Stimulated activated naive CD8-positive, alpha-beta T cell treated with anti-CD3 and anti-CD28 coated beads, Interleukin-15, Interleukin-2, amounts not matched to agents 100 U/mL and 50 U/mL, for 24 hours (primary cell): ENCODE measurements around the gene SLC9A3.

Experiments
- ATAC-seq: fragments of 150-1000 bp; cut with Tn5 transposase; one replicate; pipeline ENCODE4 v1.10.0; 2021
- DNase-seq: peaks from one replicate; pipeline ENCODE4 v3.0.0; 2021

The SLC9A3 gene

GRCh38 chr5:554284-554988 lies 30.2 kb upstream of the SLC9A3 start:
- ATAC-seq, result no peak

GRCh38 chr5:553874-554273 lies 29.6 kb upstream of the SLC9A3 start:
- DNase-seq (no peak), ATAC-seq (no peak)

More at GRCh38 chr5:554284-554988, 30.2 kb upstream of the SLC9A3 start:
- no peak for DNase-seq

- no peak for ATAC-seq
Observed at GRCh38 chr5:551406-551805, 27.2 kb upstream of the SLC9A3 start.

GRCh38 chr5:549229-549628 lies 25.0 kb upstream of the SLC9A3 start:
- ATAC-seq (no peak), DNase-seq (no peak)

More at GRCh38 chr5:551406-551805, 27.2 kb upstream of the SLC9A3 start:
- no peak for DNase-seq

- ATAC-seq, result no peak
- DNase-seq, result no peak
Observed at GRCh38 chr5:548256-548655, 24.0 kb upstream of the SLC9A3 start.

GRCh38 chr5:547086-547924 lies 23.1 kb upstream of the SLC9A3 start:
- ATAC-seq (no peak), DNase-seq (no peak)

GRCh38 chr5:546376-546908 lies 22.2 kb upstream of the SLC9A3 start:
- no peak for DNase-seq
- ATAC-seq, result no peak

- DNase-seq, result no peak
- ATAC-seq, result no peak
Observed at GRCh38 chr5:545641-546375, 21.6 kb upstream of the SLC9A3 start.

GRCh38 chr5:544675-545355 lies 20.6 kb upstream of the SLC9A3 start:
- DNase-seq (no peak), ATAC-seq (no peak)

GRCh38 chr5:543755-544674 lies 19.8 kb upstream of the SLC9A3 start:
- ATAC-seq, result peak; percentile 63
- DNase-seq, result peak; percentile 70

GRCh38 chr5:543351-543750 lies 19.1 kb upstream of the SLC9A3 start:
- ATAC-seq, result peak; percentile 7

GRCh38 chr5:542319-543311 lies 18.4 kb upstream of the SLC9A3 start:
- DNase-seq (peak; percentile 9), ATAC-seq (no peak)

More at GRCh38 chr5:543351-543750, 19.1 kb upstream of the SLC9A3 start:
- DNase-seq, result peak; percentile 12

GRCh38 chr5:541539-542318 lies 17.5 kb upstream of the SLC9A3 start:
- peak; percentile 22 for DNase-seq
- no peak for ATAC-seq

- no peak for ATAC-seq
- no peak for DNase-seq
Observed at GRCh38 chr5:540906-541538, 16.8 kb upstream of the SLC9A3 start.

- DNase-seq, result peak; percentile 3
- no peak for ATAC-seq
Observed at GRCh38 chr5:540071-540905, 16.0 kb upstream of the SLC9A3 start.

- DNase-seq (no peak), ATAC-seq (no peak)
Observed at GRCh38 chr5:539469-540070, 15.3 kb upstream of the SLC9A3 start.
